ENCODE data around the gene PLEKHG7. TPM values are rescaled to one million over a fixed set of nuclear protein-coding genes. Genes with fewer than 3 reads are reported as not detected.

Gene PLEKHG7
- total and polyA plus RNA-seq, 2 of the 8 experiments (the other 6 are each of a cell fraction or from before 2014, with no cell fraction given), result not detected

DNA sequence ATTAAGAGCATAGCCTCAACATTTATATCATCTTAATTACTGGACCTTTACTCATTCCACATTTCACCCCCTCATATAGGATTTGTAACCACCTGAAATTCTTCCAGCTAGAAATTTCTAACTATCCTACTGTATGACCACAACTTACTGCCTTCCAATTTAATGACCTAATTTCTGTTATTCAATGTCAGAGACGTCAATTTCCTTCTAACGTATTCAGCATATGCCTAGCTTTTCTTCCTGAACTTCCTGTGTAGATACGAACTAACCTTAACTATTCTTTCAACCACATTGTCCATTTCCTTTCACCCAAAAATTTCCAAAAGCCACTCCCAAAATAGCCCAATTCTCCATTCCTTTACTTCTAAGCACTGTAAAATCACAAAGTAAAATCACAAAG is 118.4 kb downstream of the PLEKHG7 start:
- no peak for TF ChIP-seq KDM5A (IDR thresholded peaks at IDR 0.05; ENCODE audit: low read length)
- no peak for TF ChIP-seq YY1 (IDR thresholded peaks at IDR 0.05; ENCODE audit: low read depth, low read length)
- TF ChIP-seq EP300 (IDR thresholded peaks at IDR 0.05; ENCODE audit: borderline replicate concordance in 1 of 2, low read depth in 2 of 2, low read length in 2 of 2), result no peak
- TF ChIP-seq, protein P1, sequence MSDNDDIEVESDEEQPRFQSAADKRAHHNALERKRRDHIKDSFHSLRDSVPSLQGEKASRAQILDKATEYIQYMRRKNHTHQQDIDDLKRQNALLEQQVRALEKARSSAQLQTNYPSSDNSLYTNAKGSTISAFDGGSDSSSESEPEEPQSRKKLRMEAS (IDR thresholded peaks at IDR 0.05), result no peak
- 84% methylated on average over 3 of the region's 3 CpGs; no CpG with 5 or more reads in 1 of the 2 experiments for WGBS, 2 experiments (ENCODE audit: extremely low coverage in 1 of 2, insufficient coverage in 1 of 2, insufficient read length in 1 of 2, insufficient replicate concordance in 2 of 2, low coverage in 1 of 2, low lambda C conversion rate in 2 of 2, missing lambda C conversion rate in 1 of 2)
- H4K8ac ChIP-seq (ENCODE audit: extremely low read depth, insufficient read depth, low read length), result no peak overlapping the region
- no peaks in the 10 kb centered on the region for H3K79me2 ChIP-seq (ENCODE audit: control insufficient read depth in 1 of 2, insufficient read depth in 2 of 2, low read length in 2 of 2)
- no peak overlapping the region for H3K9ac ChIP-seq (replicated peaks in 1 of 4; ENCODE audit: extremely low read depth in 1 of 4, low read depth in 3 of 4, low read length in 3 of 4)
- H2BK20ac ChIP-seq (ENCODE audit: low read length), result no peak overlapping the region
- no peak overlapping the region for H2BK5ac ChIP-seq (ENCODE audit: low read depth, low read length)
- H3K56ac ChIP-seq (replicated peaks; ENCODE audit: insufficient read length, low read depth, low read length), result peak overlapping the region; percentile 16
- POLR2A ChIA-PET (ENCODE audit: partially characterized antibody), result no interaction called here
- H2AFZ ChIP-seq (ENCODE audit: low read length), result no peak overlapping the region
- no peak overlapping the region for H2BK12ac ChIP-seq (ENCODE audit: low read depth, low read length)
- H3K23me2 ChIP-seq (ENCODE audit: low read depth, low read length), result no peaks in the 10 kb centered on the region
- no peak overlapping the region for H3K4ac ChIP-seq (replicated peaks; ENCODE audit: insufficient read length, low read depth, low read length)
- no peaks in the 10 kb centered on the region for H4K20me1 ChIP-seq (replicated peaks in 1 of 2; ENCODE audit: control insufficient read depth in 1 of 2, insufficient read depth in 2 of 2, low read length in 2 of 2)
- H3K4me2 ChIP-seq (ENCODE audit: insufficient read depth in 1 of 2, low read depth in 2 of 2, low read length in 2 of 2), result no peak overlapping the region
- H4K5ac ChIP-seq (ENCODE audit: insufficient read length, low read depth, low read length), result no peak overlapping the region
- H3K9me3 ChIP-seq (ENCODE audit: insufficient read depth in 2 of 2, low read depth in 1 of 2, low read length in 1 of 2), result no peaks in the 10 kb centered on the region
- H3K27ac ChIP-seq (ENCODE audit: low read depth, low read length), result no peak overlapping the region
- no peaks in the 10 kb centered on the region for H3K4me1 ChIP-seq (replicated peaks in 1 of 4; ENCODE audit: control insufficient read depth in 3 of 4, insufficient read depth in 4 of 4, low read length in 3 of 4)
- H3K23ac ChIP-seq (ENCODE audit: insufficient read length), result no peak overlapping the region
- H2BK15ac ChIP-seq (ENCODE audit: low read length), result no peak overlapping the region
- peaks cover 0 to 3% (median 0%) of the 10 kb centered on the region in 4 experiments; a peak in 1 of 8 replicates for H3K36me3 ChIP-seq (ENCODE audit: control insufficient read depth in 2 of 4, insufficient read depth in 4 of 4, low read length in 3 of 4)
- CTCF ChIA-PET (ENCODE audit: partially characterized antibody), result interaction anchor here (1.3 to 1.5 kb wide), 2 partner anchors 104 to 121 kb away, joined by 4 read pairs; no protein-coding TSS in a partner anchor
- H3K14ac ChIP-seq (ENCODE audit: insufficient read length), result no peak overlapping the region
- no peaks in the 10 kb centered on the region for H3K27me3 ChIP-seq (replicated peaks in 1 of 4; ENCODE audit: control insufficient read depth in 3 of 4, extremely low read depth in 1 of 4, insufficient read depth in 3 of 4, low read length in 3 of 4)
- H3K18ac ChIP-seq (ENCODE audit: extremely low read depth, low read length), result no peak overlapping the region
- no peak overlapping the region for H4K91ac ChIP-seq (replicated peaks; ENCODE audit: insufficient read length, low read length)
- DNase-seq (ENCODE audit: low read depth in 1 of 2, low spot score in 2 of 2) (no peak), FAIRE-seq (no peak)
- H2BK120ac ChIP-seq (replicated peaks; ENCODE audit: low read depth, low read length), result no peak overlapping the region
- H3K4me3 ChIP-seq (ENCODE audit: extremely low read depth in 1 of 4, insufficient read depth in 2 of 4, low read depth in 3 of 4, low read length in 4 of 4), result no peak overlapping the region
- no peaks in the 10 kb centered on the region for H3K79me1 ChIP-seq (ENCODE audit: low read depth, low read length)
- no peak overlapping the region for H2AK5ac ChIP-seq (ENCODE audit: low read depth, low read length)

Data from H1 (cell line).